K562 (cell line): ENCODE measurements around the gene CEP250. TPM values are rescaled to one million over a fixed set of nuclear protein-coding genes. Genes with fewer than 3 reads are reported as not detected.

Experiments used
- GABPB1 ChIP-seq: sonication (generic); formaldehyde crosslinking; IDR thresholded peaks from 2 replicates; pipeline ENCODE4 v1.8.0; 2022; ENCODE audit warnings: mild to moderate bottlenecking, missing genetic modification reagents
- ILF3 ChIP-seq: fragments of 450-650 bp; IDR thresholded peaks from 2 replicates; pipeline ENCODE4 v1.6.1; 2018; ENCODE audit warnings: antibody characterized with exemption, mild to moderate bottlenecking, moderate library complexity, borderline replicate concordance
- MBD1 ChIP-seq: fragments of 250-450 bp; sonication (Bioruptor Pico); IDR thresholded peaks from 2 replicates; pipeline ENCODE4 v1.8.0; 2022; ENCODE audit warnings: inconsistent platforms
- OTX1 ChIP-seq: fragments of 450-650 bp; formaldehyde crosslinking; IDR thresholded peaks from 2 replicates; pipeline ENCODE4 v1.4.0; 2022; ENCODE audit warnings: mild to moderate bottlenecking
- PTBP1 ChIP-seq: fragments of 200-400 bp; formaldehyde crosslinking; IDR thresholded peaks from 2 replicates; pipeline ENCODE4 v1.6.1; 2017; ENCODE audit warnings: low read depth, low read length
- SRSF7 ChIP-seq: fragments of 200-400 bp; formaldehyde crosslinking; optimal IDR thresholded peaks from 2 replicates; pipeline ENCODE3; 2017; ENCODE audit warnings: mild to moderate bottlenecking, low read depth, low read length
- ZC3H8 ChIP-seq: fragments of 450-650 bp; IDR thresholded peaks from 2 replicates; pipeline ENCODE4 v1.6.1; 2017
- ZNF232 ChIP-seq: sonication (generic); formaldehyde crosslinking; IDR thresholded peaks from 2 replicates; pipeline ENCODE4 v1.8.0; 2022; ENCODE audit warnings: mild to moderate bottlenecking, missing genetic modification reagents
- polyA plus RNA-seq, 8 experiments: library from polyadenylated mRNA; depleted of rRNA in 4 of 8; stranded (reverse) in 5 of 8; unstranded in 3 of 8; fragments of >200 nt; fragmentation: Nextera tagmentation in 2 of 8; fragmentation: Illumina TruSeq in 1 of 8; extraction: Ambion mirVana in 2 of 8; extraction: Trizol in 1 of 8; gene quantifications; 2 replicates each; pipeline versions ENCODE4 v1.2.1 to v1.2.3, GENCODE V29; 2011 to 2014; ENCODE audit warnings: inconsistent platforms in 1 of 8, missing spikeins in 1 of 8
- total RNA-seq, 7 experiments: library from RNA; depleted of rRNA in 6 of 7; stranded (reverse); fragments of >200 nt in 6 of 7; fragmentation: Illumina TruSeq in 2 of 7; extraction: Trizol in 2 of 7; gene quantifications; 2 replicates each; pipeline versions ENCODE4 v1.2.1 to v1.2.3, GENCODE V29; 2011 to 2021; ENCODE audit warnings: low replicate concordance in 1 of 7
- TF ChIP-seq, protein P1 (sequence below): fragments of 450-650 bp; IDR thresholded peaks from 2 replicates; pipeline ENCODE4 v1.6.1; 2016; ENCODE audit warnings: mild to moderate bottlenecking, moderate library complexity
- TF ChIP-seq, protein P2 (sequence below): fragments of 250-450 bp; sonication (Bioruptor Pico); IDR thresholded peaks from 2 replicates; pipeline ENCODE4 v1.8.0; 2022; ENCODE audit warnings: inconsistent platforms, mild to moderate bottlenecking, moderate library complexity, borderline replicate concordance
- TF ChIP-seq, protein P3 (sequence below): fragments of 450-650 bp; formaldehyde crosslinking; conservative IDR thresholded peaks from 2 replicates; pipeline ENCODE4 v1.4.0; 2022; ENCODE audit warnings: mild to moderate bottlenecking, missing genetic modification characterization

The CEP250 gene
- total and polyA plus RNA-seq, 9 of the 15 experiments (the other 6 are each of a cell fraction or from before 2014, with no cell fraction given), result 2.5 to 41.9 (median 20.5) TPM

DNA sequence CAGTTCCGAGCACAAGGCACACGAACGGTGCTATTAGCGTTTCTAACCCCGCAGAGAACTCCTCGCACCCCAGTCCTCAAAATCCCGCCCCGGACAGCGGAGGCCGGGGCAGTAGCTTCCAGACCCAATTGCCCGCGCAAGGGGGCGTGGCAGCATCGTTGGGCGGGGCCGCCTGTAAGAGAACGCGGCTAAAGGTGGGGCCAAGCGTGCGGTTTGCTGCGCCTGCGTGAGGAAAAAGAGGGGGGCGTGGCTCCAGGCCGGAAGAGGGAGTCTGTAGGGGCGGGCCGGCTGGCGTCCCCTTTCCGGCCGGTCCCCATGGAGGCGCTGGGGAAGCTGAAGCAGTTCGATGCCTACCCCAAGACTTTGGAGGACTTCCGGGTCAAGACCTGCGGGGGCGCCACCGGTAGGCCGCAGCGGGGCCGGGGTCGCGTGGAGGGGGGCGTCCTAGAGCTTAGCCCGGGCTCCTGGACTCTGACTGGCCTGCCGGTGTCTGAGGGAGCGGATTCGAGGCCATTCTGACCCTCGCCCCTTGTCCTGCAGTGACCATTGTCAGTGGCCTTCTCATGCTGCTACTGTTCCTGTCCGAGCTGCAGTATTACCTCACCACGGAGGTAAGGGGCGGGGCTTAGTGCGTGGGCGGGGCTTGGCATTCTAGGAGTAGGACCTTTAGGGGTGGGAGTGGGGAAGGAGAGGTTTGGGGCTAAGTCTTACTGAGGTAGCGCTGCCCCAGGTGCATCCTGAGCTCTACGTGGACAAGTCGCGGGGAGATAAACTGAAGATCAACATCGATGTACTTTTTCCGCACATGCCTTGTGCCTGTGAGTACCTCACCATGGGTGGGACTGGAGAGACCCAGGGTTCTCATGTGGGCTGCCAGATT, 86.6 kb downstream of the CEP250 start, which contains the start of gene ERGIC3 (continued):
- TF ChIP-seq ZNF232 (CRISPR knock-in tag), result peak; percentile 57; the same call in 1 of the 2 replicates
- TF ChIP-seq, protein P1, sequence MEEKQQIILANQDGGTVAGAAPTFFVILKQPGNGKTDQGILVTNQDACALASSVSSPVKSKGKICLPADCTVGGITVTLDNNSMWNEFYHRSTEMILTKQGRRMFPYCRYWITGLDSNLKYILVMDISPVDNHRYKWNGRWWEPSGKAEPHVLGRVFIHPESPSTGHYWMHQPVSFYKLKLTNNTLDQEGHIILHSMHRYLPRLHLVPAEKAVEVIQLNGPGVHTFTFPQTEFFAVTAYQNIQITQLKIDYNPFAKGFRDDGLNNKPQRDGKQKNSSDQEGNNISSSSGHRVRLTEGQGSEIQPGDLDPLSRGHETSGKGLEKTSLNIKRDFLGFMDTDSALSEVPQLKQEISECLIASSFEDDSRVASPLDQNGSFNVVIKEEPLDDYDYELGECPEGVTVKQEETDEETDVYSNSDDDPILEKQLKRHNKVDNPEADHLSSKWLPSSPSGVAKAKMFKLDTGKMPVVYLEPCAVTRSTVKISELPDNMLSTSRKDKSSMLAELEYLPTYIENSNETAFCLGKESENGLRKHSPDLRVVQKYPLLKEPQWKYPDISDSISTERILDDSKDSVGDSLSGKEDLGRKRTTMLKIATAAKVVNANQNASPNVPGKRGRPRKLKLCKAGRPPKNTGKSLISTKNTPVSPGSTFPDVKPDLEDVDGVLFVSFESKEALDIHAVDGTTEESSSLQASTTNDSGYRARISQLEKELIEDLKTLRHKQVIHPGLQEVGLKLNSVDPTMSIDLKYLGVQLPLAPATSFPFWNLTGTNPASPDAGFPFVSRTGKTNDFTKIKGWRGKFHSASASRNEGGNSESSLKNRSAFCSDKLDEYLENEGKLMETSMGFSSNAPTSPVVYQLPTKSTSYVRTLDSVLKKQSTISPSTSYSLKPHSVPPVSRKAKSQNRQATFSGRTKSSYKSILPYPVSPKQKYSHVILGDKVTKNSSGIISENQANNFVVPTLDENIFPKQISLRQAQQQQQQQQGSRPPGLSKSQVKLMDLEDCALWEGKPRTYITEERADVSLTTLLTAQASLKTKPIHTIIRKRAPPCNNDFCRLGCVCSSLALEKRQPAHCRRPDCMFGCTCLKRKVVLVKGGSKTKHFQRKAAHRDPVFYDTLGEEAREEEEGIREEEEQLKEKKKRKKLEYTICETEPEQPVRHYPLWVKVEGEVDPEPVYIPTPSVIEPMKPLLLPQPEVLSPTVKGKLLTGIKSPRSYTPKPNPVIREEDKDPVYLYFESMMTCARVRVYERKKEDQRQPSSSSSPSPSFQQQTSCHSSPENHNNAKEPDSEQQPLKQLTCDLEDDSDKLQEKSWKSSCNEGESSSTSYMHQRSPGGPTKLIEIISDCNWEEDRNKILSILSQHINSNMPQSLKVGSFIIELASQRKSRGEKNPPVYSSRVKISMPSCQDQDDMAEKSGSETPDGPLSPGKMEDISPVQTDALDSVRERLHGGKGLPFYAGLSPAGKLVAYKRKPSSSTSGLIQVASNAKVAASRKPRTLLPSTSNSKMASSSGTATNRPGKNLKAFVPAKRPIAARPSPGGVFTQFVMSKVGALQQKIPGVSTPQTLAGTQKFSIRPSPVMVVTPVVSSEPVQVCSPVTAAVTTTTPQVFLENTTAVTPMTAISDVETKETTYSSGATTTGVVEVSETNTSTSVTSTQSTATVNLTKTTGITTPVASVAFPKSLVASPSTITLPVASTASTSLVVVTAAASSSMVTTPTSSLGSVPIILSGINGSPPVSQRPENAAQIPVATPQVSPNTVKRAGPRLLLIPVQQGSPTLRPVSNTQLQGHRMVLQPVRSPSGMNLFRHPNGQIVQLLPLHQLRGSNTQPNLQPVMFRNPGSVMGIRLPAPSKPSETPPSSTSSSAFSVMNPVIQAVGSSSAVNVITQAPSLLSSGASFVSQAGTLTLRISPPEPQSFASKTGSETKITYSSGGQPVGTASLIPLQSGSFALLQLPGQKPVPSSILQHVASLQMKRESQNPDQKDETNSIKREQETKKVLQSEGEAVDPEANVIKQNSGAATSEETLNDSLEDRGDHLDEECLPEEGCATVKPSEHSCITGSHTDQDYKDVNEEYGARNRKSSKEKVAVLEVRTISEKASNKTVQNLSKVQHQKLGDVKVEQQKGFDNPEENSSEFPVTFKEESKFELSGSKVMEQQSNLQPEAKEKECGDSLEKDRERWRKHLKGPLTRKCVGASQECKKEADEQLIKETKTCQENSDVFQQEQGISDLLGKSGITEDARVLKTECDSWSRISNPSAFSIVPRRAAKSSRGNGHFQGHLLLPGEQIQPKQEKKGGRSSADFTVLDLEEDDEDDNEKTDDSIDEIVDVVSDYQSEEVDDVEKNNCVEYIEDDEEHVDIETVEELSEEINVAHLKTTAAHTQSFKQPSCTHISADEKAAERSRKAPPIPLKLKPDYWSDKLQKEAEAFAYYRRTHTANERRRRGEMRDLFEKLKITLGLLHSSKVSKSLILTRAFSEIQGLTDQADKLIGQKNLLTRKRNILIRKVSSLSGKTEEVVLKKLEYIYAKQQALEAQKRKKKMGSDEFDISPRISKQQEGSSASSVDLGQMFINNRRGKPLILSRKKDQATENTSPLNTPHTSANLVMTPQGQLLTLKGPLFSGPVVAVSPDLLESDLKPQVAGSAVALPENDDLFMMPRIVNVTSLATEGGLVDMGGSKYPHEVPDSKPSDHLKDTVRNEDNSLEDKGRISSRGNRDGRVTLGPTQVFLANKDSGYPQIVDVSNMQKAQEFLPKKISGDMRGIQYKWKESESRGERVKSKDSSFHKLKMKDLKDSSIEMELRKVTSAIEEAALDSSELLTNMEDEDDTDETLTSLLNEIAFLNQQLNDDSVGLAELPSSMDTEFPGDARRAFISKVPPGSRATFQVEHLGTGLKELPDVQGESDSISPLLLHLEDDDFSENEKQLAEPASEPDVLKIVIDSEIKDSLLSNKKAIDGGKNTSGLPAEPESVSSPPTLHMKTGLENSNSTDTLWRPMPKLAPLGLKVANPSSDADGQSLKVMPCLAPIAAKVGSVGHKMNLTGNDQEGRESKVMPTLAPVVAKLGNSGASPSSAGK, result peak; percentile 78
- TF ChIP-seq, protein P2, sequence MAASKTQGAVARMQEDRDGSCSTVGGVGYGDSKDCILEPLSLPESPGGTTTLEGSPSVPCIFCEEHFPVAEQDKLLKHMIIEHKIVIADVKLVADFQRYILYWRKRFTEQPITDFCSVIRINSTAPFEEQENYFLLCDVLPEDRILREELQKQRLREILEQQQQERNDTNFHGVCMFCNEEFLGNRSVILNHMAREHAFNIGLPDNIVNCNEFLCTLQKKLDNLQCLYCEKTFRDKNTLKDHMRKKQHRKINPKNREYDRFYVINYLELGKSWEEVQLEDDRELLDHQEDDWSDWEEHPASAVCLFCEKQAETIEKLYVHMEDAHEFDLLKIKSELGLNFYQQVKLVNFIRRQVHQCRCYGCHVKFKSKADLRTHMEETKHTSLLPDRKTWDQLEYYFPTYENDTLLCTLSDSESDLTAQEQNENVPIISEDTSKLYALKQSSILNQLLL (CRISPR knock-in tag), result no peak
- TF ChIP-seq ILF3, result no peak
- TF ChIP-seq, protein P3, sequence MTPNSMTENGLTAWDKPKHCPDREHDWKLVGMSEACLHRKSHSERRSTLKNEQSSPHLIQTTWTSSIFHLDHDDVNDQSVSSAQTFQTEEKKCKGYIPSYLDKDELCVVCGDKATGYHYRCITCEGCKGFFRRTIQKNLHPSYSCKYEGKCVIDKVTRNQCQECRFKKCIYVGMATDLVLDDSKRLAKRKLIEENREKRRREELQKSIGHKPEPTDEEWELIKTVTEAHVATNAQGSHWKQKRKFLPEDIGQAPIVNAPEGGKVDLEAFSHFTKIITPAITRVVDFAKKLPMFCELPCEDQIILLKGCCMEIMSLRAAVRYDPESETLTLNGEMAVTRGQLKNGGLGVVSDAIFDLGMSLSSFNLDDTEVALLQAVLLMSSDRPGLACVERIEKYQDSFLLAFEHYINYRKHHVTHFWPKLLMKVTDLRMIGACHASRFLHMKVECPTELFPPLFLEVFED (CRISPR knock-in tag), result no peak
- TF ChIP-seq MBD1 (CRISPR knock-in tag), result no peak
- TF ChIP-seq ZC3H8, result no peak
- no peak for TF ChIP-seq OTX1 (CRISPR knock-in tag)
- TF ChIP-seq SRSF7, result no peak
- no peak for TF ChIP-seq PTBP1
- TF ChIP-seq GABPB1, result peak; percentile 98
